Activated naive CD8-positive, alpha-beta T cell treated with anti-CD3 and anti-CD28 coated beads, Interleukin-2, amount 50 U/mL, for 16 hours (primary cell): ENCODE measurements around the gene VSIG10L.

Experiments
- DNase-seq: peaks from one replicate; pipeline ENCODE4 v3.0.0-alpha.2; 2020; ENCODE audit warnings: low read depth, low spot score

The VSIG10L gene

GRCh38 chr19:51341976-51342580 is at the start of gene VSIG10L:
Gene VSIG10L (minus strand): TSS chr19:51342139. CDS start chr19:51342124, 15 bp downstream.
- no peak for DNase-seq

- DNase-seq = no peak
These were observed 49.2 kb upstream of the VSIG10L start for GRCh38 chr19:51391073-51391611.

- no peak for DNase-seq
These were observed 47.2 kb upstream of the VSIG10L start for GRCh38 chr19:51389143-51389542.

GRCh38 chr19:51387924-51388389 is 46.0 kb upstream of the VSIG10L start, which contains the start of gene LIM2:
Gene LIM2 (minus strand): TSS chr19:51387974. CDS start chr19:51387443, 531 bp downstream.
- no peak for DNase-seq

- DNase-seq = no peak
These were observed 45.1 kb upstream of the VSIG10L start for GRCh38 chr19:51386882-51387520.

GRCh38 chr19:51382004-51382403 is 40.1 kb upstream of the VSIG10L start:
- DNase-seq = no peak

- no peak for DNase-seq
These were observed 38.4 kb upstream of the VSIG10L start for GRCh38 chr19:51380379-51380778.

- DNase-seq = no peak
These were observed 35.5 kb upstream of the VSIG10L start for GRCh38 chr19:51377422-51377821.

- DNase-seq = no peak
These were observed 33.7 kb upstream of the VSIG10L start for GRCh38 chr19:51375504-51376221.

GRCh38 chr19:51372649-51373504 is 30.9 kb upstream of the VSIG10L start, which contains the start of gene NKG7:
Gene NKG7 (minus strand): TSS chr19:51372654. CDS start chr19:51372535, 119 bp downstream.
- DNase-seq = peak; percentile 77

- no peak for DNase-seq
These were observed 30.2 kb upstream of the VSIG10L start for GRCh38 chr19:51372021-51372648.

- DNase-seq = no peak
These were observed 29.3 kb upstream of the VSIG10L start for GRCh38 chr19:51371186-51371690.

GRCh38 chr19:51370230-51370629 is 28.3 kb upstream of the VSIG10L start:
- no peak for DNase-seq

- DNase-seq = no peak
These were observed 26.7 kb upstream of the VSIG10L start, which contains the start of gene CLDND2 for GRCh38 chr19:51368366-51369282. Gene CLDND2 (minus strand): TSS chr19:51369003. CDS start chr19:51368577, 426 bp downstream.

- DNase-seq = peak; percentile 96
These were observed 25.8 kb upstream of the VSIG10L start for GRCh38 chr19:51367565-51368365.

- no peak for DNase-seq
These were observed 25.3 kb upstream of the VSIG10L start for GRCh38 chr19:51367255-51367564.

GRCh38 chr19:51366389-51367254 is 24.7 kb upstream of the VSIG10L start:
- peak; percentile 82 for DNase-seq

GRCh38 chr19:51365965-51366388 is 24.0 kb upstream of the VSIG10L start, which contains the start of gene ETFB:
Gene ETFB (minus strand): TSS chr19:51366388. CDS start chr19:51366326, 62 bp downstream.
- DNase-seq = no peak
